Testis (tissue), 2 donors: ENCODE results near the gene DLG2.

Experiments
- CTCF ChIP-seq, 3 experiments: fragments of 450-650 bp in 2 of 3; fragments of 200-600 bp in 1 of 3; sonication (generic) in 1 of 3; IDR thresholded peaks; one replicate each; pipeline ENCODE4 v1.5.1; 2016 to 2019; ENCODE audit warnings: antibody characterized with exemption in 3 of 3, mild to moderate bottlenecking in 2 of 3, moderate library complexity in 1 of 3
- POLR2A ChIP-seq: fragments of 450-650 bp; IDR thresholded peaks from one replicate; pipeline ENCODE4 v1.6.1; 2017; ENCODE audit warnings: antibody characterized with exemption, mild to moderate bottlenecking, moderate library complexity

DNA sequence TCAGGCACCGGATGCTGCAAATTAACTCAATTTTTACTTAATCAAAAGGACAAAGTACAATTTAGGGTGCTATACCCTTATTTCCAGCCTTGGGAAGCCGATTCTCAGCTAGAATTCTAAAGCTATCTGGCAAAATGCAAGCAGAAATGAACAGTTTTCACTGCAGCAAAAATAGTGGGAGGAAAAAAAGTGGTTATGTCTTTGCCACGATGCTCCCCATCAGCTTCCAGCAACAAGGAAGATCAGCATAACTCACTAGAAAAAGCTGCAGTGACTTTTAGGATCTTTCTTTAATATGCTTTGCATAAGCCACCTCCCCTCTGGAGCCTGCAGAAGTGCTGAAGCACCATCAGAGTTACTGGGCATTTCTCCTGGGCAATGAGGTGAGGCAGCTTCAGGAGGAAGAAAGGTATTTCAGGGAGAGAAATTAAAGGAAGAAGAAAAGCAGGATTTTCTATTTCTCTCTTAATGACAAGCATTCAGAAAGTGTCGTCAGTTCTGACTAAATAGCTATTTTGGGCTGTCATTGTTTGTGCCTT lies 702.9 kb downstream of the DLG2 start:
- no peak for TF ChIP-seq POLR2A
- no peak for TF ChIP-seq CTCF (IDR thresholded peaks at IDR 0.05)
